GM18951 (cell line): ENCODE results near the gene TMEM116.

Source experiments
- POLR2A ChIP-seq: IDR thresholded peaks from 4 replicates; pipeline ENCODE4 v1.6.1; 2011; ENCODE audit warnings: mild to moderate bottlenecking; ENCODE audit not compliant: insufficient read length, insufficient read depth; ENCODE audit errors: extremely low read depth
- in situ Hi-C: fragments of 300-500 bp; cut with MboI; formaldehyde crosslinking; loops from one replicate; pipeline ENCODE4 v1.12.0; 2022; ENCODE audit warnings: low sequenced_read_pairs, mixed read lengths, inconsistent platforms; ENCODE audit not compliant: unreplicated experiment

Gene TMEM116

DNA sequence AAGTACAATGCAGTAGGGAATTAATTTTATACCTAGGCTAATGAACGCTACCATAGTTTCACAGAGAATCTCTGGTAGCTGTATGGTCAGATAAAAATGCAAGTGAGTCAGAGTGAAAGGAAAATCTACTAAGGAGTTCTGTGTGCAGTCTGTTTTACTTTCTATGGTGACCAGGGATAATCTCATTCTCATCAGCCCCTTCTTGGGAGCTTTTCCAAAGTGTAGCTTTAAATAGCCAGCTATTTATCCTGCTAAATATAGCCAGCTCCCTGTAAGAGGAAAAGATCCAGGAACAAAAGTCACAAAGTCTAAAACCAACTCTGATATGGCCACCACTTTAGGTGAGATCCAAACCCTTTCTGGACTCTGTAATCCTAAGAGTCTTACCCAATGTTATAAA lies 75.5 kb downstream of the TMEM116 start:
- in situ Hi-C loops, result loop anchor here (25.0 kb wide), 1 partner anchor 450 kb away; the partner anchor contains the start of gene HECTD4
- TF ChIP-seq POLR2A, result no peak

DNA sequence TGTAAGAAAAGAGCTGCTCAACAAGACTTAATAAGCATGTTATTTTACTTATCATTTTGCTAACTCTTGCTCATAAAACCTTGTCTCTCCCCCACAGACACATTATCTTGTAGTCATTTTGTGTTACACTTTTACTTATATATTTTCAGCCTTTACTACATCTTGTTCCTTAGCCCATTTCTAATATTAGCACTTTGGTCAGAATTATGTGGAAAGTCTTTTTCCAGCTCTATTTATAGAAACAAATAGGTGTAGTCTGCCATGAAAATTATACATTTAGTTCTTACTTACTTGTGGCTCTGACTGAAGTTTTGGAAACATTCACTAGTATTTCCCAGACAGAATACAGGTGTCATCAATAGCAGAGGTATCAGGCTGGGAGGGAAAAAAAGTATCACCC lies 76.1 kb downstream of the TMEM116 start:
- in situ Hi-C loops, result loop anchor here (25.0 kb wide), 1 partner anchor 450 kb away; the partner anchor contains the start of gene HECTD4

DNA sequence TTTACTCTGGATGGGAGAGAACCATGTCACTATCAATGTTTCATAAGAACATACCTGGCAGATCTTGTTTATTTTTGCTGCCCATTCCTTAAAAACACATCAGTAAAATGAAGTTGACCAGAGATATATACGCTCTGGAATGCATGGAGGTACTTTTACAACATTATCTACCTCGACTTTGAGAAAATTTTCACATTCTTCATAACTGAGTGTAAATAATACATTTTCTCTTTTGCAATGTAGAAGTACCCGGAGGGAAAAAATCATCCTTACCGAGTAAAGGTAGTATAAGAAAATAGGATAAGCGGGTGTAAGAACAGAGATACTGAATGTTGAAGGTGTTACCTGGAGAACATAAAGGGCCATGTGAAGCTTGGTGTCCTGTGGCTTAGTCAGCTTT lies 80.7 kb downstream of the TMEM116 start:
- in situ Hi-C loops, result loop anchor here (25.0 kb wide), 1 partner anchor 455 kb away; the partner anchor contains the start of gene HECTD4
- TF ChIP-seq POLR2A, result no peak

More for the DNA sequence above, 76.1 kb downstream of the TMEM116 start:
- TF ChIP-seq POLR2A, result no peak

DNA sequence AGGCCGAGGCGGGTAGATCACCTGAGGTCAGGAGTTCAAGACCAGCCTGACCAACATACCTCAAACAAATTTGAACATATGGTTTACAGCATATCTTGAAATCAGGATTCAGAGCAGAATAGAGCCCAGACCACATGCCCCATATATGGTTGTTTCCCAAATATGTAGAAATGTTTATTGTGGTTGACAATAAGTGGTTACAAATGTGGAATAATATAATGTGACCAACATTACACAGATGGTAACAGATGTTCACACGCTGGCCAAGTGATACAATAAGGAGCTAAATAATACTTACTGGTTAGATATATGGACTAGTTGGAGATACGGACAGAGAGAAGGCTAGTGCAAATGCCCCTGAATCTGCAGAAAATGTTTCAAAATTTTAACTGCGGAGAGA lies 85.6 kb downstream of the TMEM116 start:
- no peak for TF ChIP-seq POLR2A
- in situ Hi-C loops, result loop anchor here (25.0 kb wide), 1 partner anchor 460 kb away; the partner anchor contains the start of gene HECTD4

DNA sequence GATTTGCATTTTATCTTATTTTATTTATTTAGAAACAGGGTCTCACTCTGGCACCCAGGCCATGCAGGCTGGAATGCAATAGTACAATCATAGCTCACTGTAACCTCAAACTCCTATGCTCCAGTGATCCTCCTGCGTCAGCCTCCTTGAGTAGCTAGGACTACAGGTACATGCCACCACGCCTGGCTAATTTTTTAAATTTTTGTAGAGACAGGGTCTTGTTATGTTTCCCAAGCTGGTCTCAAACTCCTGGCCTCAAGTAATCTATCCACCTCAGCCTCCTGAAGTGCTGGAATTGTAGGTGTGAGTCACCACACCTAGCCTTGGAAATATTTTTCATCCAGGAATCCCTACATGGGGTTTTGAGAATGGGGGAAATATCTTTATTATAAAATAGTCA lies 86.3 kb downstream of the TMEM116 start:
- in situ Hi-C loops, result loop anchor here (25.0 kb wide), 1 partner anchor 461 kb away; the partner anchor contains the start of gene HECTD4
- TF ChIP-seq POLR2A, result no peak

DNA sequence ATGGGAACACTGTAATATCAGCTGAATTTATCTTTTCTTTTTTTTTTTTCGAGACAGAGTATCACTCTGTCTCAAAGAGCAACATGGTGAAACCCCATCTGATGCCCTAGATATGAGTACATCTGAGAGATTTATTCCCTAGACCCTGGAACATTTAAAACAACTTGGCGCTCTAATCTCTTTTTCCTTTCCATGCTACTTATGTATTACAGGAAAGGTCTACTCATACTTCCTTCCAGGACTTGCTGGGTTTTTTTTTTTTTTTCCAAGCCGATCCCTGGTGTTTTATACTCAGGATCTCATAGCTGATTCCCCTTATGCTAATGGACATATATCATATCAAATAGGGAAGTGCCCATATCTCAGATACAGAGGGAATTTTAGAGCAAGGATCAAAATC lies 87.8 kb downstream of the TMEM116 start:
- in situ Hi-C loops, result loop anchor here (25.0 kb wide), 1 partner anchor 462 kb away; the partner anchor contains the start of gene HECTD4
- TF ChIP-seq POLR2A, result no peak

DNA sequence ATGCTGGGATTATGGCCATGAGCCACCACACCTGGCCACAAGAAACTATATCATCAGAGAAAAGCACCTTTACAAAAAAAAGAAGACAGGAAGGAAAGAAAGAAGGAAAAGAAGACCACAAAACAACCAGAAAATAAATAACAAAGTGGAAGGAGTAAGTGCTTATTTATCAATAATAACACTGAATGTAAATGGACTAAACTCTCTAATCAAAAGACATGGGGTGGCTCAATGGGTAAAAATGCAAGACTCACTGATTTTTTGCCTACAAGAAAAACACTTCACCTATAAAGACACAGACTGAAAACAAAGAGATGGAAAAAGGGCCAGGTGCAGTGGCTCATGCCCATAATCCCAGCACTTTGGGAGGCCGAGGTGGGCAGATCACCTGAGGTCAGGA lies 105.2 kb downstream of the TMEM116 start:
- in situ Hi-C loops, result no loop called here
- no peak for TF ChIP-seq POLR2A

DNA sequence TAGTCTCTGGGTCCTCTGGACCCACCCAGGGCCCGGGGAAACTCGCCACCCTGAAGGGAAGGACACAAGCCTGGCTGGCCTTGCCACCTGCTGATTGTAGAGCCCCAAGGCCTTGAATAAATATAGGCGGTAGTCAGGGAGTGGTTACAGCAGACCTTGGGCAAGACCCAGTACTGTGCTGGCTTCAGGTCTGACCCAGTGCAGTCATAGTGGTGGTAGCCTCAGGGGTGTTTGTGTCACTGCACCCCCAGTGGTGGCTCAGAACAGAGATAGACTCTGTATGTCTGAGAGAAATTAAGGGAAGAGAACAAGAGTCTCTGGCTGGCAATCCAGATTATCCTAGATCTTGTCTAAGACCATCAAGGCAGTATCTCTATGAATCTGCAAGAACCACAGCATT lies 107.5 kb downstream of the TMEM116 start:
- in situ Hi-C loops, result no loop called here

DNA sequence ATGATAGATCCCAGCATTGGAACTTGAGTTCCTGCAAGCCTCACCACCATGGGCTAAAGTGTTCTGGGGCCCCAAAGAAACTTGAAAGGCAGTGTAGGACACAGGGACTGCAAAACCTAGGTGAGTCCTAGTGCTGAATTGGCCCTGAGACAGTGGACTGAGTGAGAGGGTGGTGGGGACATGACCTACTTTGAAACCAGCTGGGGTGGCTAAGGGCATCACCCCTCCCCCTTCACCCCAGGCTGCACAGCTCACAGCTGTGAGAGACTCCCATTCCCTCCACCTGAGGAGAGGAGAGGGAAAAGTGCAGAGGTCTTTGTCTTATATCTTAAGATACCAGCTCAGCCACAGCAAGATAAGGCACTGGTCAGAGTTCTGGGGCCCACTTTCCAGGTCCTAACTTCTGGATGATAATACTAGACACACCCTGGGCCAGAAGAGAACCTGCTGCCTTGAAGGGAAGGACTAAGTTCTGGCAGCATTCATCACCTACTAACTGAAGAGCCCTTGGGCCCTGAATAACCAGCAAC lies 108.5 kb downstream of the TMEM116 start:
- TF ChIP-seq POLR2A, result no peak
- in situ Hi-C loops, result no loop called here

More for the DNA sequence above, 107.5 kb downstream of the TMEM116 start:
- TF ChIP-seq POLR2A, result no peak

DNA sequence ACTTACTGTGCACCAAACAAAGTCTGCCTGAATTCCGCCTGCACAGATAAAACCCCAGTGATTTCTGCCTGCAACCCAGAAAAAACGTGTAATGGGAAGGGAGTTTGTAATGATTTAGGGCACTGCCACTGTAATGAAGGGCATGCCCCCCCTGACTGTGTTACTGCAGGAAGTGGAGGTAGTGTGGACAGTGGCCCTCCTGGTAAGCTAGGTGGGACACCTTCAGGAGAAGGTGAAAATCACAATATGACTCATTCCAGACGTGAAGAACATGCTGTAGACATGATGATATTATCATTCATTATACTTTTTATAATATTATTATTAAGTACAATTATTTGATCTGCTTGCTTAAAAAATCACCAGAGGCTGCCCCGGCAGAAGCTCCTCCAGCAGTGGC lies 111.8 kb downstream of the TMEM116 start:
- in situ Hi-C loops, result no loop called here
- TF ChIP-seq POLR2A, result no peak

DNA sequence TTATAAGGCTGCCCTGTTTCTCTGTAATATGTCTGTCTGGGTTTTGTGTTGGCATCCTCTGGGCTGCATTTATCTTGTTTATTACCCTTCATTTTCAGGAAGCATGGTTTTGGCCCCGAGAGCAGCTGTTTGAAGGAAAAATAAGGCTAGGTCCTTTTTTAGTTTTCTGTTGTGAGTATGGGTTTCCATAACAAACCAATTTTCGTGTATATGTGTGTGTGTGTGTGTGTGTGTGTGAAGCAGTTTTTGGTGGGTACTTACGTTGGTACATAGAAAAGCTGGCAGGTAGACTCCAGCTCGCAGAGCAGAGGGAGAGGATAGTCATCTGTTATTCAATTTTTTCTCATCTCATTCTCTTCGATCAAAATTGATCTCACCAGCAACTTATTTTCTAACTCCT lies 118.4 kb downstream of the TMEM116 start:
- in situ Hi-C loops, result no loop called here
- TF ChIP-seq POLR2A, result no peak

DNA sequence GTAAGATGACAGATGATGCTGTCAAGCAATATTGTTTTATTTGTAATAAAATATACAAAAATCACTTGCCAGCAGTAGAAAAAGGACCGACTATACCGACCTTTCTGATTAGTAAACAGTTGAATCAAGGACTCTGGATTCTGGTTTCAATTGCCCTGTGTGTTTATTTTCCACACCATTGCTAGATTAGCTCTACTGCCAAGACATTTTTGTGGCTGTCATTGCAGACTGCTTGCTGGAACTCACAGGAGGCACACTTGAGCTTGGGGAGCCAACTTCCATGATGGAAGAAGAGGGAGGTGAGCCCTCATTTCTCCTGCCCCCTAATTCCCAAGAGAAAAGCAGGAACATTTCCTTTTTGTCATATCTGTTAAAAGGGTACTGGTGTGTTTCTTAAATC lies 119.7 kb downstream of the TMEM116 start:
- in situ Hi-C loops, result no loop called here
- no peak for TF ChIP-seq POLR2A

DNA sequence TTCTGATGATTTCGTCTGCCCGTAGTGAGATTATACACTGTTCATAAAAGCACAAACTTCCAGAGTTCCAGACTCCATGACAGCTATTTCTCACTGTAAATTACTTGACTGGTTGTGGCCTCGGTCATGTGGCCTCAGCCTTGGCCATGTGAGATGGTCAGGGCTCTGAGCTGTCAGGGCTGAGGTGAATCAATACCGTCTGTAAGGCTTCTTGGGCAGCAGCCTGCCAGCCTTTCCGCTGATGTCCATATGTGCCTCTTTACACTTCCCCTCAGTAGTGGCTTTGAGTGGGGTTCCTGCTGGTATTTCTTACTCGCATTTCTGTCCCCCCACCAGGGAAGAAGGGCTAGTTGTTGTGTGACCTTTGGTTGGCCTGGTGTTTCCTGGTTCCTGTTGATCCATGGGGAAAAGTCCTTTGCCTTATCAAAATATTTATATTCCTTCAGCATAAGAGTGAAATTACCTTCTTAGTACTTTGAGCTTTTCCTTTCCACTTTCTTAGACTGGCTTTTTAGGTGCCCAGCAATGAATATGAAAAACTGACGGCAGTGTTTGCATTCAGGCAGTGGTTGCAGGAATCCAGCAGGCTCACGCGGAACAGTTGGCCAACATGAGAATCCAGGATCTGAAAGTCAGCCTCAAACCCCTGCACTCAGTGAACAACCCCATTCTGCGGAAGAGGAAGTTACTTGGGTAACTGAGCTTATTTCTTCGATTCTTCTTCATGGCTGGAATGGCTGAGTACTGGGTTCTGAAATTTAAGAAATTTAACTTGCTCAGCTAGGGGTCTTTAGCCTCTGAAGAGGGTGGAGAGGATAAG lies 124.8 kb downstream of the TMEM116 start:
- in situ Hi-C loops, result no loop called here
- no peak for TF ChIP-seq POLR2A
